NCI-H2227 (cell line): Measurements from ENCODE around the gene AVL9.
"Not testable (repeated sequence)": the region's sequence is repeated elsewhere in the genome, so short reads cannot be mapped to it uniquely, and the experiment has no call there.

ENCODE experiments used
- DNase-seq: peaks from one replicate; lab custom pipeline; 2025; ENCODE audit not compliant: unreplicated experiment; lab: John Stamatoyannopoulos, UW

AVL9 gene

GRCh38 chr7:32495298-32496051, at the start of gene AVL9:
Gene AVL9, plus strand, starts transcription at chr7:32495489. Its CDS starts 221 bp downstream, at chr7:32495710.
- peak; percentile 95 for DNase-seq

GRCh38 chr7:32447218-32447617, 48.1 kb upstream of the AVL9 start:
- no peak for DNase-seq

GRCh38 chr7:32453341-32454011, 41.8 kb upstream of the AVL9 start:
- no peak for DNase-seq

GRCh38 chr7:32458025-32458424, 37.3 kb upstream of the AVL9 start:
- no peak for DNase-seq

- no peak for DNase-seq
Observed at GRCh38 chr7:32459788-32460187, 35.5 kb upstream of the AVL9 start.

GRCh38 chr7:32461484-32461883, 33.8 kb upstream of the AVL9 start:
- DNase-seq: no peak

GRCh38 chr7:32462451-32462850, 32.8 kb upstream of the AVL9 start:
- DNase-seq: no peak

GRCh38 chr7:32462977-32463376, 32.3 kb upstream of the AVL9 start:
- DNase-seq: no peak

GRCh38 chr7:32464641-32465416, 30.5 kb upstream of the AVL9 start:
- DNase-seq: not testable (repeated sequence)

- not testable (repeated sequence) for DNase-seq
Observed at GRCh38 chr7:32470004-32470403, 25.3 kb upstream of the AVL9 start.

- DNase-seq: no peak
Observed at GRCh38 chr7:32470871-32471270, 24.4 kb upstream of the AVL9 start.

- DNase-seq: no peak
Observed at GRCh38 chr7:32472015-32472414, 23.3 kb upstream of the AVL9 start.

GRCh38 chr7:32474008-32474407, 21.3 kb upstream of the AVL9 start:
- no peak for DNase-seq

GRCh38 chr7:32476816-32477648, 18.3 kb upstream of the AVL9 start:
- DNase-seq: no peak

- no peak for DNase-seq
Observed at GRCh38 chr7:32477649-32477980, 17.7 kb upstream of the AVL9 start.

GRCh38 chr7:32479574-32480200, 15.6 kb upstream of the AVL9 start:
- peak; percentile 41 for DNase-seq

- DNase-seq: no peak
Observed at GRCh38 chr7:32481176-32481575, 14.1 kb upstream of the AVL9 start.

GRCh38 chr7:32481921-32482320, 13.4 kb upstream of the AVL9 start:
- DNase-seq: no peak

GRCh38 chr7:32489788-32490126, 5.5 kb upstream of the AVL9 start:
- no peak for DNase-seq

- DNase-seq: peak; percentile 93
Observed at GRCh38 chr7:32490127-32490796, 5.0 kb upstream of the AVL9 start, which contains the start of gene LSM5. Gene LSM5, minus strand, starts transcription at chr7:32490380. Its CDS starts 15 bp downstream, at chr7:32490365.
